ENCODE data around the gene TAS2R41. TPM values are rescaled to one million over a fixed set of nuclear protein-coding genes. Genes with fewer than 3 reads are reported as not detected.

The TAS2R41 gene
- total and polyA plus RNA-seq, 7 experiments from 2014 or later = 1.7 to 3.4 (median 2.0) TPM; not detected in 3

DNA sequence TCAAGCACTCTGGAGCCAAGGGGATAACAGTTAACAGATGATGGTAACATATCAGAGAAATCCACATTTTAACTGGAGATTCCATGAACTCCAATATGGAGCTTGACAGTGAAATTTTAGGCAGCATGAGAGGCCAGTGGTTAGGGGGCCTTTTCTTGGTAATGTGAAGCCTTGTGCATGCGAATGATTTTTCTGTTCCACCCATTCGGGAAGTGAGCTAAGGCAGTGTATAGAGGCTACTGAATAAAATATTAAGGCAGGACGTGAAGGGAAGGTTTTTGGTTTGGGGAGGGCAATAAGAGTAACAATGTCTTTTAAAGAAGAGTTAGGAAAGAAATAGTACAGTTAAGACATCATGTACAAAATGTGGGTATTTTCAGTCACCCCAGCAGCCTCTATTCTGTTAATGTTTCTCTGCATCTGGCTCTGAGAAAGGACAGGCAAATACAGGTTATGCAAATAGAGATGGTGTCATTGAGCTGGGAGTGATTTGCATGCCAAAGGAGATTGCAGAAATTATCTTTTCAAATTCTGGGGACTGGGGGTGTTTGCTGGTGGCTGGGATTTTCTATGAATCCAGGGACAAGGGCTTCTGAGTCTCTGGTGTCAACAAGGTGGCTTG is 41.2 kb upstream of the TAS2R41 start:
- no peak overlapping the region for H3K4me3 Mint-ChIP-seq
- ATAC-seq = no peak
- POLR2A ChIA-PET = no interaction called here
- peaks cover 15 to 56% (median 44%) of the 10 kb centered on the region in 7 donors for H3K4me1 Mint-ChIP-seq
- peak overlapping the region in 4 of 9 donors; percentile 15 to 80 (median 26) for H3K27ac Mint-ChIP-seq
- Histone ChIP-seq H3K36me3 (ENCODE audit: control insufficient read depth in 2 of 3, insufficient read depth in 3 of 3, low read length in 3 of 3) (peaks cover 0 to 14% (median 0%) of the 10 kb centered on the region in 3 experiments), H3K27me3 (ENCODE audit: control insufficient read depth in 2 of 2, insufficient read depth in 2 of 2, low read length in 2 of 2) (no peaks in the 10 kb centered on the region), H3K4me3 (ENCODE audit: low read length) (no peak overlapping the region), H3K4me1 (ENCODE audit: control insufficient read depth in 2 of 2, insufficient read depth in 2 of 2, low read length in 2 of 2) (peaks cover 0 to 5% of the 10 kb centered on the region in 2 donors), H3K9me3 (ENCODE audit: control insufficient read depth in 2 of 3, low read length in 3 of 3) (no peaks in the 10 kb centered on the region), H3K27ac (ENCODE audit: low read depth, low read length) (no peak overlapping the region)
- peaks cover 0 to 71% (median 29%) of the 10 kb centered on the region in 5 donors for H3K36me3 Mint-ChIP-seq
- peaks cover 0 to 5% (median 0%) of the 10 kb centered on the region in 11 donors for H3K9me3 Mint-ChIP-seq
- intact Hi-C loops (cut with micrococcal nuclease) = no loop called here
- CTCF ChIA-PET = no interaction called here
- DNase-seq = no peak
- H3K27me3 Mint-ChIP-seq = peaks cover 0 to 12% (median 0%) of the 10 kb centered on the region in 5 donors

DNA sequence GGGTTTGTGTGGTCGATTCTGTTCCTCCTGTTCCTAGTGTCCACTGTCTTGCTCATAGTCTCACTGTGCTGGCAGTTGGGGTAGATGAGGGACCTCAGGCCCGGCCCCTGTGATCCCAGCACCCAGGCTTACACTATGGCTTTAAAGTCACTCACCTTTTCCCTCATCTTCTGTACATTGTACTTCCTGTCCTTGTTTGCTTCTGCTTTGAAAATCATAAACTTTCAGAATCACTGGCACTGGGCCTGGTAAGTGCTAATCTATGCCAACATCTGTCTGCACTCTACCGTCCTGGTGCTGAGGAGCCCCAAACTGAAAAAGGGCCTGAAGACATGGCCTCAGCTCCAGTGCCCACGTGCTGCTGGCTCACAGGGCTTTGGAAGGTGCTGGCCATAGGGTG is 40.1 kb upstream of the TAS2R41 start:
- Mint-ChIP-seq H3K4me3 (peak overlapping the region in 5 of 10 donors; percentile 26 to 52 (median 37)), H3K9me3 (peaks cover 0 to 5% (median 0%) of the 10 kb centered on the region in 11 donors), H3K4me1 (peaks cover 15 to 57% (median 44%) of the 10 kb centered on the region in 7 donors), H3K27ac (peak overlapping the region in 8 of 9 donors; percentile 19 to 80 (median 40)), H3K36me3 (peaks cover 0 to 75% (median 33%) of the 10 kb centered on the region in 5 donors), H3K27me3 (peaks cover 0 to 12% (median 0%) of the 10 kb centered on the region in 5 donors)
- no peak overlapping the region for H3K27ac ChIP-seq (ENCODE audit: low read depth, low read length)
- CTCF ChIA-PET = no interaction called here
- intact Hi-C loops (cut with micrococcal nuclease) = no loop called here
- no peak overlapping the region for H3K4me3 ChIP-seq (ENCODE audit: low read length)
- POLR2A ChIA-PET = no interaction called here
- peaks cover 0 to 5% of the 10 kb centered on the region in 2 donors for H3K4me1 ChIP-seq (ENCODE audit: control insufficient read depth in 2 of 2, insufficient read depth in 2 of 2, low read length in 2 of 2)
- ATAC-seq = no peak
- DNase-seq = no peak
- H3K9me3 ChIP-seq (ENCODE audit: control insufficient read depth in 2 of 3, low read length in 3 of 3) = no peaks in the 10 kb centered on the region
- H3K27me3 ChIP-seq (ENCODE audit: control insufficient read depth in 2 of 2, insufficient read depth in 2 of 2, low read length in 2 of 2) = no peaks in the 10 kb centered on the region
- peaks cover 0 to 9% (median 0%) of the 10 kb centered on the region in 3 experiments for H3K36me3 ChIP-seq (ENCODE audit: control insufficient read depth in 2 of 3, insufficient read depth in 3 of 3, low read length in 3 of 3)

DNA sequence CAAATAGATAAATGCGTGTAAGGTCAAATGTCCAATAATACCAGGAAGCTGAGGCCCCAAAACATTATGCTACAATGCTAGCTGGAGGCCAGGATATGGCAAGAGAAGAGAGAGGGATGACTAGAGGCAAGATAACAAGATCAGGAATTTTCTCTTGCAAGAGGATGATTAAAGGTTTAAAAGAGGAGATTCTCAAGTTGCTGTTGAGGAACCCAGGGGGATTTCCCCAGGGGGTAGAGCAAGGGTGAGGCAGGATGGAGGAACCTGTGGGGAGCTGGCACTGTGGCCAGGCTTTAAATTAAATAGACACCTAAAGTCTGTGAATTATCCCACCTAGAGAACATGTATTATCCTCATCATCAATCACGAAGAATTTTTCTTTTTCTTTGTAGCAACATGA is 37.8 kb upstream of the TAS2R41 start:
- Mint-ChIP-seq H3K9me3 (peaks cover 0 to 5% (median 0%) of the 10 kb centered on the region in 11 donors), H3K4me1 (peaks cover 15 to 56% (median 44%) of the 10 kb centered on the region in 7 donors), H3K27me3 (peaks cover 0 to 12% (median 0%) of the 10 kb centered on the region in 5 donors), H3K36me3 (peaks cover 0 to 63% (median 37%) of the 10 kb centered on the region in 5 donors), H3K4me3 (no peak overlapping the region), H3K27ac (peak overlapping the region in 1 of 9 donors; percentile 23)
- DNase-seq = no peak
- Histone ChIP-seq H3K36me3 (ENCODE audit: control insufficient read depth in 2 of 3, insufficient read depth in 3 of 3, low read length in 3 of 3) (peaks cover 0 to 5% (median 0%) of the 10 kb centered on the region in 3 experiments), H3K4me3 (ENCODE audit: low read length) (no peak overlapping the region), H3K4me1 (ENCODE audit: control insufficient read depth in 2 of 2, insufficient read depth in 2 of 2, low read length in 2 of 2) (peaks cover 0 to 5% of the 10 kb centered on the region in 2 donors), H3K27ac (ENCODE audit: low read depth, low read length) (no peak overlapping the region), H3K27me3 (ENCODE audit: control insufficient read depth in 2 of 2, insufficient read depth in 2 of 2, low read length in 2 of 2) (no peaks in the 10 kb centered on the region), H3K9me3 (ENCODE audit: control insufficient read depth in 2 of 3, low read length in 3 of 3) (no peaks in the 10 kb centered on the region)
- ChIA-PET POLR2A (no interaction called here), CTCF (no interaction called here)
- intact Hi-C loops (cut with micrococcal nuclease) = no loop called here
- ATAC-seq = no peak

DNA sequence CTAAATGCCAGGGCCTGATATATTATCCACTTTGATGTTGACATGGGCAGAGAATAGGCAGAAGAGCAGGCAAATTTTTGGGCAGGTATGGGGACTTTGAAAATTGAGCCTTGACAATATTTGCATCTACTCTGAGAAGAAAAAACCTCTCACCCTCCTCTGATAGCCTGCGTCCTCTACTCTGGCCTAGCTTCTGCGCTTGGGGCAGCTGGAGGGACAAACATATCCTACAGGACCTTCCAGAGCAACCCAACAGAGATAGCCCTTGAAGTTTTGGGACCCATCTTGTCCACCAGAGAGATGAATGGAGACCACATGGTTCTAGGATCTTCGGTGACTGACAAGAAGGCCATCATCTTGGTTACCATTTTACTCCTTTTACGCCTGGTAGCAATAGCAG is 34.5 kb upstream of the TAS2R41 start, which contains the start of gene TAS2R60:
TSS of gene TAS2R60 (plus strand) at position 301 of the 400 bp plus-strand sequence. CDS start at position 301, 0 bp downstream.
- peaks cover 4 to 30% (median 16%) of the 10 kb centered on the region in 7 donors for H3K4me1 Mint-ChIP-seq
- Histone ChIP-seq H3K9me3 (ENCODE audit: control insufficient read depth in 2 of 3, low read length in 3 of 3) (no peaks in the 10 kb centered on the region), H3K27me3 (ENCODE audit: control insufficient read depth in 2 of 2, insufficient read depth in 2 of 2, low read length in 2 of 2) (no peaks in the 10 kb centered on the region), H3K4me3 (ENCODE audit: low read length) (no peak within 1 kb of the TSS), H3K27ac (ENCODE audit: low read depth, low read length) (no peak within 1 kb of the TSS), H3K4me1 (ENCODE audit: control insufficient read depth in 2 of 2, insufficient read depth in 2 of 2, low read length in 2 of 2) (no peaks in the 10 kb centered on the region), H3K36me3 (ENCODE audit: control insufficient read depth in 2 of 3, insufficient read depth in 3 of 3, low read length in 3 of 3) (peaks cover 0 to 5% (median 0%) of the 10 kb centered on the region in 3 experiments)
- peaks cover 0 to 34% (median 24%) of the 10 kb centered on the region in 5 donors for H3K36me3 Mint-ChIP-seq
- H3K4me3 Mint-ChIP-seq = no peak within 1 kb of the TSS
- ChIA-PET CTCF (no interaction called here), POLR2A (no interaction called here)
- H3K9me3 Mint-ChIP-seq = peaks cover 0 to 2% (median 0%) of the 10 kb centered on the region in 11 donors
- ATAC-seq (no peak), DNase-seq (no peak)
- intact Hi-C loops (cut with micrococcal nuclease) = no loop called here
- peak within 1 kb of the TSS in 1 of 9 donors; percentile 63 for H3K27ac Mint-ChIP-seq
- H3K27me3 Mint-ChIP-seq = peaks cover 0 to 5% (median 0%) of the 10 kb centered on the region in 5 donors

DNA sequence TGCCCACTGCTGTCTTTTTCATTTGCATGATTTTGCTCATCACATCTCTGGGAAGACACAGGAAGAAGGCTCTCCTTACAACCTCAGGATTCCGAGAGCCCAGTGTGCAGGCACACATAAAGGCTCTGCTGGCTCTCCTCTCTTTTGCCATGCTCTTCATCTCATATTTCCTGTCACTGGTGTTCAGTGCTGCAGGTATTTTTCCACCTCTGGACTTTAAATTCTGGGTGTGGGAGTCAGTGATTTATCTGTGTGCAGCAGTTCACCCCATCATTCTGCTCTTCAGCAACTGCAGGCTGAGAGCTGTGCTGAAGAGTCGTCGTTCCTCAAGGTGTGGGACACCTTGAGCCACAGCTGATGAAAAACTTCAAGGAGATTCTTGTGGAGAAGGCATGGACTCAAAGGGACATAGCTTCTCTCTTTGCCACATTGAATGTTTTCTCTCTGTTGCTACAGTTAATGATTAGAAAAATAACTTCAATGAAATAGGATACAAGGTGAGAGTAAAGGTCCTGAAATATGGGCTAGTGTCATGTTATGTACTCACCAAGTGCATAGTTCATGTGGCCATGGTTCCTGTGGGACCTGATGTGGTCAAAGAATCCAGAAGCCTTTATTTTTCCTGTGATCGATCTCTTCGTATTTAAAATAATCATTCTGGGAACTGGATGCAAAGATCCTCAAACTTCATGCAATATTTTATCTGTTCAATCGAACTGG is 33.5 kb upstream of the TAS2R41 start:
- Mint-ChIP-seq H3K9me3 (no peaks in the 10 kb centered on the region), H3K4me3 (no peak overlapping the region), H3K27ac (no peak overlapping the region), H3K4me1 (peaks cover 4 to 21% (median 11%) of the 10 kb centered on the region in 7 donors), H3K27me3 (peaks cover 0 to 2% (median 0%) of the 10 kb centered on the region in 5 donors), H3K36me3 (peaks cover 0 to 33% (median 17%) of the 10 kb centered on the region in 5 donors)
- Histone ChIP-seq H3K27me3 (ENCODE audit: control insufficient read depth in 2 of 2, insufficient read depth in 2 of 2, low read length in 2 of 2) (no peaks in the 10 kb centered on the region), H3K36me3 (ENCODE audit: control insufficient read depth in 2 of 3, insufficient read depth in 3 of 3, low read length in 3 of 3) (no peaks in the 10 kb centered on the region), H3K9me3 (ENCODE audit: control insufficient read depth in 2 of 3, low read length in 3 of 3) (no peaks in the 10 kb centered on the region), H3K4me3 (ENCODE audit: low read length) (no peak overlapping the region), H3K27ac (ENCODE audit: low read depth, low read length) (no peak overlapping the region), H3K4me1 (ENCODE audit: control insufficient read depth in 2 of 2, insufficient read depth in 2 of 2, low read length in 2 of 2) (no peaks in the 10 kb centered on the region)
- ATAC-seq (no peak), DNase-seq (no peak)
- CTCF ChIA-PET = no interaction called here
- intact Hi-C loops (cut with micrococcal nuclease) = no loop called here
- POLR2A ChIA-PET = no interaction called here

DNA sequence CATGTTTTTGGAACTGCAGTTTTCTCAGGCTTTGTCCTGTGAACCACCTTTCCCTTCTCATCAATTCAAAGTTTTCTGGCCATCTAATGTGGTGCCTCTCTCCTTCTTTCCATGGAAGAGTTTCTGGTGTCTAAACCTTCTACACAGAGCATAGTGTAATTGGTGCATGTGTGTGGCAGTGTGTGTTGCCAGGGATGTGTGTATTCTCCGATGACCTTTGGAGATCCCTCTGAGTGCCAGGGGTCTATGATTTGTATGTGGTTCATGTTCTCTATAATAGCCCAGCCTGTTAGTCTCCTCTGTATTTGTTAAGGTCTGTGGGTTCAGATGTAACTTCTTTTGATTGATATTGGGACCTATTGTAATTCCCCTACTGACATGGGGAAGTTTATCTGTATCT is 32.9 kb upstream of the TAS2R41 start:
- ChIA-PET CTCF (interaction anchor here (0.6 kb wide), 1 partner anchor 205 kb away, joined by 3 read pairs; no protein-coding TSS in a partner anchor), POLR2A (no interaction called here)
- ATAC-seq = no peak
- intact Hi-C loops (cut with micrococcal nuclease) = no loop called here
- Mint-ChIP-seq H3K9me3 (no peaks in the 10 kb centered on the region), H3K36me3 (peaks cover 0 to 30% (median 17%) of the 10 kb centered on the region in 5 donors), H3K27me3 (peaks cover 0 to 2% (median 0%) of the 10 kb centered on the region in 5 donors), H3K27ac (no peak overlapping the region), H3K4me1 (peaks cover 1 to 15% (median 6%) of the 10 kb centered on the region in 7 donors), H3K4me3 (no peak overlapping the region)
- Histone ChIP-seq H3K4me1 (ENCODE audit: control insufficient read depth in 2 of 2, insufficient read depth in 2 of 2, low read length in 2 of 2) (no peaks in the 10 kb centered on the region), H3K36me3 (ENCODE audit: control insufficient read depth in 2 of 3, insufficient read depth in 3 of 3, low read length in 3 of 3) (no peaks in the 10 kb centered on the region), H3K4me3 (ENCODE audit: low read length) (no peak overlapping the region), H3K27ac (ENCODE audit: low read depth, low read length) (no peak overlapping the region), H3K27me3 (ENCODE audit: control insufficient read depth in 2 of 2, insufficient read depth in 2 of 2, low read length in 2 of 2) (no peaks in the 10 kb centered on the region), H3K9me3 (ENCODE audit: control insufficient read depth in 2 of 3, low read length in 3 of 3) (no peaks in the 10 kb centered on the region)
- DNase-seq = no peak
